GM12878 (cell line): ENCODE results near the gene TAMALIN. TPM values are rescaled to one million over a fixed set of nuclear protein-coding genes. Genes with fewer than 3 reads are reported as not detected.

ENCODE experiments used
- ATF7 ChIP-seq: fragments of 450-650 bp; IDR thresholded peaks from 2 replicates; pipeline ENCODE4 v1.6.1; 2016; ENCODE audit warnings: low read depth, mild to moderate bottlenecking
- CBFB ChIP-seq: IDR thresholded peaks from 2 replicates; pipeline ENCODE4 v1.6.1; 2016; ENCODE audit warnings: antibody characterized with exemption, low read depth
- CREM ChIP-seq: IDR thresholded peaks from 2 replicates; pipeline ENCODE4 v1.6.1; 2014; ENCODE audit warnings: antibody characterized with exemption, low read depth
- PAX5 ChIP-seq: IDR thresholded peaks from 2 replicates; pipeline ENCODE4 v1.6.1; 2011; ENCODE audit warnings: low read depth, low read length, borderline replicate concordance
- POLR2A ChIP-seq: IDR thresholded peaks from 2 replicates; pipeline ENCODE4 v1.6.1; 2011; ENCODE audit warnings: low read depth, mild to moderate bottlenecking, low read length
- POLR2AphosphoS5 ChIP-seq: IDR thresholded peaks from 2 replicates; pipeline ENCODE4 v1.6.1; 2011; ENCODE audit warnings: mild to moderate bottlenecking, low read length, inconsistent platforms
- RAD51 ChIP-seq: fragments of 450-650 bp; IDR thresholded peaks from 2 replicates; pipeline ENCODE4 v1.6.1; 2016; ENCODE audit warnings: moderate library complexity, mild to moderate bottlenecking, inconsistent platforms
- RELA ChIP-seq: fragments of 450-650 bp; IDR thresholded peaks from 2 replicates; pipeline ENCODE4 v1.8.0; 2014; ENCODE audit warnings: borderline replicate concordance; ENCODE audit not compliant: partially characterized antibody
- SPI1 ChIP-seq: IDR thresholded peaks from 2 replicates; pipeline ENCODE4 v1.6.1; 2011; ENCODE audit warnings: low read depth, mild to moderate bottlenecking, low read length, moderate library complexity, borderline replicate concordance; ENCODE audit not compliant: insufficient read depth
- ZNF384 ChIP-seq: IDR thresholded peaks from 2 replicates; pipeline ENCODE4 v1.6.1; 2012; ENCODE audit warnings: low read depth, mild to moderate bottlenecking, low read length, improper control_type of control experiment, borderline replicate concordance
- polyA plus RNA-seq, 11 experiments: library from polyadenylated mRNA; depleted of rRNA in 4 of 11; unstranded in 6 of 11; stranded (reverse) in 5 of 11; fragments of >200 nt; fragmentation: Nextera tagmentation in 4 of 11; fragmentation: Illumina TruSeq in 1 of 11; extraction: Ambion mirVana in 4 of 11; extraction: Trizol in 1 of 11; gene quantifications; 1 replicate in 1 of 11; 2 replicates in 10 of 11; pipeline versions ENCODE4 v1.2.1 to v1.2.3, GENCODE V29; 2011 to 2016; ENCODE audit warnings: inconsistent platforms in 2 of 11, missing spikeins in 2 of 11, low read depth in 1 of 11
- total RNA-seq, 4 experiments: library from RNA; depleted of rRNA in 3 of 4; stranded (reverse); fragments of >200 nt in 3 of 4; fragmentation: Illumina TruSeq in 1 of 4; extraction: Trizol in 1 of 4; gene quantifications; 2 replicates each; pipeline versions ENCODE4 v1.2.1 to v1.2.3, GENCODE V29; 2013 to 2021
- TF ChIP-seq, protein P1 (sequence below): fragments of 450-650 bp; IDR thresholded peaks from 2 replicates; pipeline ENCODE4 v1.6.1; 2018; ENCODE audit warnings: borderline replicate concordance, mild to moderate bottlenecking; ENCODE audit not compliant: partially characterized antibody
- TF ChIP-seq, protein P2 (sequence below): fragments of 450-650 bp; IDR thresholded peaks from 2 replicates; pipeline ENCODE4 v1.6.1; 2017; ENCODE audit warnings: mild to moderate bottlenecking, moderate library complexity

TAMALIN gene
- total and polyA plus RNA-seq, 10 of the 15 experiments (the other 5 are each of a cell fraction or from before 2014, with no cell fraction given), result 0.09 to 0.58 (median 0.19) TPM; not detected in 4

DNA sequence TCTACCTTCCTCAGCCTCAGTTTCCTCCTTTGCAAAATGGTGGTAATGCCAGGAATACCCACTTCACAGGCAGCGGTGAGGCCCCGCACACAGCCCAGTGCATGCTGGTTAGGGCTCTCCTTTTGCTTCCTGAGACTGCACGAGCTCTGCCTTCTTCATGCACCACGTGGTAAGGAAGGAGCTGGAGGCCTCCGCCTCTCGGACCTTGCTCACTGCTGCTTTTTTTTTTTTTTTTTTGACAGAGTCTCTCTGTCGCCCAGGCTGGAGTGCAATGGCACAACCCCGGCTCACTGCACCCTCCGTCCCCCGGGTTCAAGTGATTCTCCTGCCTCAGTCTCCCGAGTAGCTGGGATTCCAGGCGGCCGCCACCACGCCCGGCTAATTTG, 18.1 kb downstream of the TAMALIN start (continued):
- peak; percentile 56; the same call in 1 of the 2 replicates for TF ChIP-seq ZNF384
- TF ChIP-seq, protein P1, sequence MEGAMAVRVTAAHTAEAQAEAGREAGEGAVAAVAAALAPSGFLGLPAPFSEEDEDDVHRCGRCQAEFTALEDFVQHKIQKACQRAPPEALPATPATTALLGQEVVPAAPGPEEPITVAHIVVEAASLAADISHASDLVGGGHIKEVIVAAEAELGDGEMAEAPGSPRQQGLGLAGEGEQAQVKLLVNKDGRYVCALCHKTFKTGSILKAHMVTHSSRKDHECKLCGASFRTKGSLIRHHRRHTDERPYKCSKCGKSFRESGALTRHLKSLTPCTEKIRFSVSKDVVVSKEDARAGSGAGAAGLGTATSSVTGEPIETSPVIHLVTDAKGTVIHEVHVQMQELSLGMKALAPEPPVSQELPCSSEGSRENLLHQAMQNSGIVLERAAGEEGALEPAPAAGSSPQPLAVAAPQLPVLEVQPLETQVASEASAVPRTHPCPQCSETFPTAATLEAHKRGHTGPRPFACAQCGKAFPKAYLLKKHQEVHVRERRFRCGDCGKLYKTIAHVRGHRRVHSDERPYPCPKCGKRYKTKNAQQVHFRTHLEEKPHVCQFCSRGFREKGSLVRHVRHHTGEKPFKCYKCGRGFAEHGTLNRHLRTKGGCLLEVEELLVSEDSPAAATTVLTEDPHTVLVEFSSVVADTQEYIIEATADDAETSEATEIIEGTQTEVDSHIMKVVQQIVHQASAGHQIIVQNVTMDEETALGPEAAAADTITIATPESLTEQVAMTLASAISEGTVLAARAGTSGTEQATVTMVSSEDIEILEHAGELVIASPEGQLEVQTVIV, result no peak
- no peak for TF ChIP-seq PAX5
- TF ChIP-seq RELA, result no peak
- TF ChIP-seq POLR2A, result peak; percentile 31; the same call in 1 of the 2 replicates
- no peak for TF ChIP-seq POLR2AphosphoS5
- TF ChIP-seq CREM, result no peak
- no peak for TF ChIP-seq ATF7
- peak; percentile 81 for TF ChIP-seq RAD51
- TF ChIP-seq SPI1, result no peak
- TF ChIP-seq, protein P2, sequence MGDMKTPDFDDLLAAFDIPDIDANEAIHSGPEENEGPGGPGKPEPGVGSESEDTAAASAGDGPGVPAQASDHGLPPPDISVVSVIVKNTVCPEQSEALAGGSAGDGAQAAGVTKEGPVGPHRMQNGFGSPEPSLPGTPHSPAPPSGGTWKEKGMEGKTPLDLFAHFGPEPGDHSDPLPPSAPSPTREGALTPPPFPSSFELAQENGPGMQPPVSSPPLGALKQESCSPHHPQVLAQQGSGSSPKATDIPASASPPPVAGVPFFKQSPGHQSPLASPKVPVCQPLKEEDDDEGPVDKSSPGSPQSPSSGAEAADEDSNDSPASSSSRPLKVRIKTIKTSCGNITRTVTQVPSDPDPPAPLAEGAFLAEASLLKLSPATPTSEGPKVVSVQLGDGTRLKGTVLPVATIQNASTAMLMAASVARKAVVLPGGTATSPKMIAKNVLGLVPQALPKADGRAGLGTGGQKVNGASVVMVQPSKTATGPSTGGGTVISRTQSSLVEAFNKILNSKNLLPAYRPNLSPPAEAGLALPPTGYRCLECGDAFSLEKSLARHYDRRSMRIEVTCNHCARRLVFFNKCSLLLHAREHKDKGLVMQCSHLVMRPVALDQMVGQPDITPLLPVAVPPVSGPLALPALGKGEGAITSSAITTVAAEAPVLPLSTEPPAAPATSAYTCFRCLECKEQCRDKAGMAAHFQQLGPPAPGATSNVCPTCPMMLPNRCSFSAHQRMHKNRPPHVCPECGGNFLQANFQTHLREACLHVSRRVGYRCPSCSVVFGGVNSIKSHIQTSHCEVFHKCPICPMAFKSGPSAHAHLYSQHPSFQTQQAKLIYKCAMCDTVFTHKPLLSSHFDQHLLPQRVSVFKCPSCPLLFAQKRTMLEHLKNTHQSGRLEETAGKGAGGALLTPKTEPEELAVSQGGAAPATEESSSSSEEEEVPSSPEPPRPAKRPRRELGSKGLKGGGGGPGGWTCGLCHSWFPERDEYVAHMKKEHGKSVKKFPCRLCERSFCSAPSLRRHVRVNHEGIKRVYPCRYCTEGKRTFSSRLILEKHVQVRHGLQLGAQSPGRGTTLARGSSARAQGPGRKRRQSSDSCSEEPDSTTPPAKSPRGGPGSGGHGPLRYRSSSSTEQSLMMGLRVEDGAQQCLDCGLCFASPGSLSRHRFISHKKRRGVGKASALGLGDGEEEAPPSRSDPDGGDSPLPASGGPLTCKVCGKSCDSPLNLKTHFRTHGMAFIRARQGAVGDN, result peak; percentile 65
- TF ChIP-seq CBFB, result no peak
- TF ChIP-seq, all 136 proteins: peak for 7
